ENCODE data around the gene RFT1.

RFT1 gene

DNA sequence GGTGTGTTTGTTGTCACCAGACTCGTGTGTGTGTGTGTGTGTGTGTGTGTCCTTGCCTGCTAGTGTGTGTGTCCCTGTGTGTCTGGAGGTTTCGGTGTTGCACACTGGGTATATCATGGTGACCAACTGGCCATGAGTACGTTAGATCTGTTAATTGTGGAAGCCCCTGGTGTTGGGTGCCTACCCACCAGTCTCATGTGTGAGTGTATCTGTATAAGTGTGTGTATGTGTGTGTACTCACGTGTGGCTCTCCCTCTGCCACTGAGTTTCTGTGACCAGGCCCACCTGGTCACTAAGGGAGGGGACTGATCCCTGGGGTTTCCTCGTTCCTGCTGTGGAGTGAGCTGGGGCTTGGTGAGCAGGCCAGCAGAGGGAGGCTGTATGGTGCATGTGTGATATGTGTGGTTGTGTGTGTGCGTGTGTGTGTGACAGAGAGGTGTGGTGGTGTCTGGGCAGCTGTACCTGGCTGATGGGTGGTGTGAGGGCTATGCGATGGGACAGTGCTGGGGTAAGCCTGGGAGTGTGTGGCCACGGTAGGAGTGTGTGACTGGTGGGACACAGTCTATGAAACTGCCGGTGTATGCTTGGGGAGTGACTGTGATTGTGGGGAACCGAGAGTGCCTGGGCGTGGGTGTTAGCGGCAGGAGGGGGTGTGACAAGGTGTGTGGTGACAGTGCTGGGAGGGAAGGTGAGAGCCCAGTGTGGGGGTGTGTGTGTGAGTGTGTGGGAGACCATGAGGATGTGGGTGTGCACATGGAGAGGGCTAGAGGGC lies 32.6 kb upstream of the RFT1 start:
- peak overlapping the region; percentile 90 for H3K4me3 ChIP-seq (ENCODE audit: low read length)
- TF ChIP-seq, protein P1, sequence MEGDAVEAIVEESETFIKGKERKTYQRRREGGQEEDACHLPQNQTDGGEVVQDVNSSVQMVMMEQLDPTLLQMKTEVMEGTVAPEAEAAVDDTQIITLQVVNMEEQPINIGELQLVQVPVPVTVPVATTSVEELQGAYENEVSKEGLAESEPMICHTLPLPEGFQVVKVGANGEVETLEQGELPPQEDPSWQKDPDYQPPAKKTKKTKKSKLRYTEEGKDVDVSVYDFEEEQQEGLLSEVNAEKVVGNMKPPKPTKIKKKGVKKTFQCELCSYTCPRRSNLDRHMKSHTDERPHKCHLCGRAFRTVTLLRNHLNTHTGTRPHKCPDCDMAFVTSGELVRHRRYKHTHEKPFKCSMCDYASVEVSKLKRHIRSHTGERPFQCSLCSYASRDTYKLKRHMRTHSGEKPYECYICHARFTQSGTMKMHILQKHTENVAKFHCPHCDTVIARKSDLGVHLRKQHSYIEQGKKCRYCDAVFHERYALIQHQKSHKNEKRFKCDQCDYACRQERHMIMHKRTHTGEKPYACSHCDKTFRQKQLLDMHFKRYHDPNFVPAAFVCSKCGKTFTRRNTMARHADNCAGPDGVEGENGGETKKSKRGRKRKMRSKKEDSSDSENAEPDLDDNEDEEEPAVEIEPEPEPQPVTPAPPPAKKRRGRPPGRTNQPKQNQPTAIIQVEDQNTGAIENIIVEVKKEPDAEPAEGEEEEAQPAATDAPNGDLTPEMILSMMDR (conservative IDR thresholded peaks at IDR 0.05; ENCODE audit: low read length), result no peak
- peak; percentile 12 for DNase-seq (ENCODE audit: low read depth)

DNA sequence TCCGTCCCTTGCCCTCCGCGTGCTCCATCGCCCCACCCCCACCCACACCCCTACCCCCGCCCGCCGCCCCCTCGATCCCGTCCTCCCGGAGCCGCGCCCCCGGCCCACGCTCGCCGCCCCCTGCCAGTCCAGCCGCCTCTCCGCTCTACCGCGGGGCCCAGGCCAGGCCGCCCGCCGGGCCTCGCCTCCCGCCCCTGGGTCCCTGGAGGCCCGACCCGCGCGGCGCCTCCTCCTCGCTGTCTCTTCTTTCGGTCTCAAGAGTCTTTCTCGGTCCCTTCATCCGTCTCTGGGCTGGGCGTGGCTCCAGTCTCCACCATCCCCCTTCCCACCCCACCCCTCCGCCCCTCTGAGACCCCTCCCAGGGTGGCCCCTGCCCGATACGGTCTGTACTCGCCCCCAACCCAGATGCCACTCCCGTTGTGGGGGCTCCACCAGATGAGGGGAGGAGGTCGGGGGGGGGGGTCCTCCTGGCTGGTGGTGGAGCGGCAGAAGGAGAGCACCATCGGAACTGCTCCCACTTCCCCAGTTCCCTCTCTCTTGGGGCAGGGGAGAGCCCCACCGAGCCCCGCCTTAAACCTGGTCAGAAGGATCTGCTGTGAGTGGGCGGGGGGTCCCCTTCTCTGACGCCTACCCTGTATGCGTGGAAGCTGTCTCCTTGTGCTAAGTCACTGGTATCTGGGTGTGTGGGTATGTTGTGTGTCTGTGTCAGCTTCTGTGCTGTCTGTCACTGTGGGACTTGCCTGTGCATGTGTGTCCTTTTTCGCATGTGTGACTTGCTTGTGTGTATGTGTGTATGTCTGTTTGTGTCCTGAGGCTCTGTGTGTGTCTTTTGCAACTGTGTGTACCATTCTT lies 31.8 kb upstream of the RFT1 start:
- H3K4me3 ChIP-seq (ENCODE audit: low read length), result peak overlapping the region; percentile 90
- DNase-seq (ENCODE audit: low read depth), result peak; percentile 25
- TF ChIP-seq, protein P1 (conservative IDR thresholded peaks at IDR 0.05; ENCODE audit: low read length), result no peak

- no peak for DNase-seq (ENCODE audit: low read depth)
- TF ChIP-seq, protein P1 (conservative IDR thresholded peaks at IDR 0.05; ENCODE audit: low read length), result no peak
- H3K4me3 ChIP-seq (ENCODE audit: low read length), result peak overlapping the region; percentile 90
Measured at GRCh38 chr3:53161450-53161819, 31.2 kb upstream of the RFT1 start.

DNA sequence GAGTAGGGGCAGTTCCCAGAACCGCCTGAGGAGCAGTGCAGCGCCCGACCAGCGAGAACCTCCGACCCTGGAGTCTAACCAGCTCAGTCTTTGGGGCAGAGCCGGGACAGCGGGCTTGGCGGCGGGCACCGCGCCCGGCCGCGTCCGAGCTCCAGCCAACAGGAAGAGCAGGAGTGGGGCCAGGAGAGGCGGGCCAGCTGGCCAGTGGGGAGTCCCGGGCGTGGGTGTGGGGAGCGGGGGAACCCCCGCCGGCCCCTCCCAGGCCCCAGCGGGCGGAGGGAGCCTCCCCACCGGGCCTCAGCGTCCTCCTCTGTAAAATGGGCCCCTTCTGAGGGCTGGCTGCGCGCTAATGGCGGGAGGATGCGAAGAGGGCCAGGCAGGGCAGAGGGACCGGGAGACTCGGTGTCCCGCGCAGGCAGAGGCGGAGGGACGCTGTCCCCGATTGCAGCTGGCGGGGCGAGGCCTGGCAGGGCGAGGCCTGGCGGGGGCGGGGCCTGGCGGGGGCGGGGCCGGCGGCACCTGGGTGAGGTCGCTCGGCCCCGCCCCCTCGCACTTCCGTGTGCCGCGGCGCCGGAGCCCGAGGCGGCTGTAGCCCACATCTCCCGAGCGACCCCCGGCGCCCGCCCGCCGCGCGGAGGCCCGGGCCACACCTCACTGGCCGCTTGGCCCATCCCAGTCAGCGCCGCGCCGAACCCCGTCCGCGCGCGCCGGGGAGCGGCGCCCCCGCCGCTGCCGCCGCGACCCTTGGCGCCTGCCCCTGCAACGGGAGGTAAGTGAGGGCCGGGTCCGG lies 30.6 kb upstream of the RFT1 start, which contains the start of gene PRKCD:
TSS of gene PRKCD (plus strand) at position 550 of the 790 bp plus-strand sequence. CDS start 17,214 bp downstream, outside the sequence.
- peak within 1 kb of the TSS; percentile 90 for H3K4me3 ChIP-seq (ENCODE audit: low read length)
- peak; percentile 91 for DNase-seq (ENCODE audit: low read depth)
- TF ChIP-seq, protein P1 (conservative IDR thresholded peaks at IDR 0.05; ENCODE audit: low read length), result peak; percentile 49

- TF ChIP-seq, protein P1 (conservative IDR thresholded peaks at IDR 0.05; ENCODE audit: low read length), result no peak
- H3K4me3 ChIP-seq (ENCODE audit: low read length), result peak overlapping the region; percentile 90
- no peak for DNase-seq (ENCODE audit: low read depth)
Measured at GRCh38 chr3:53160061-53160659, 29.9 kb upstream of the RFT1 start.

- TF ChIP-seq, protein P1 (conservative IDR thresholded peaks at IDR 0.05; ENCODE audit: low read length), result no peak
- no peak for DNase-seq (ENCODE audit: low read depth)
- H3K4me3 ChIP-seq (ENCODE audit: low read length), result no peak overlapping the region
Measured at GRCh38 chr3:53159156-53160060, 29.2 kb upstream of the RFT1 start.
